GM12865 (cell line): ENCODE results near the gene BHLHA9.
"Not testable (repeated sequence)": the region's sequence is repeated elsewhere in the genome, so short reads cannot be mapped to it uniquely, and the experiment has no call there.

Source experiments
- DNase-seq: peaks from one replicate; pipeline ENCODE4 v3.0.0; 2010; ENCODE audit warnings: low read depth
- H3K4me3 ChIP-seq: 2 replicates; pipeline ENCODE4 v1.5.1; 2011; ENCODE audit warnings: mild to moderate bottlenecking, low read depth, low read length, control low read depth
- TF ChIP-seq, protein P1 (sequence below): IDR thresholded peaks from 2 replicates; pipeline ENCODE4 v1.5.1; 2011; ENCODE audit warnings: low read length, control low read depth, low read depth, inconsistent platforms; ENCODE audit not compliant: insufficient read depth; ENCODE audit errors: missing control alignments

BHLHA9 gene

DNA sequence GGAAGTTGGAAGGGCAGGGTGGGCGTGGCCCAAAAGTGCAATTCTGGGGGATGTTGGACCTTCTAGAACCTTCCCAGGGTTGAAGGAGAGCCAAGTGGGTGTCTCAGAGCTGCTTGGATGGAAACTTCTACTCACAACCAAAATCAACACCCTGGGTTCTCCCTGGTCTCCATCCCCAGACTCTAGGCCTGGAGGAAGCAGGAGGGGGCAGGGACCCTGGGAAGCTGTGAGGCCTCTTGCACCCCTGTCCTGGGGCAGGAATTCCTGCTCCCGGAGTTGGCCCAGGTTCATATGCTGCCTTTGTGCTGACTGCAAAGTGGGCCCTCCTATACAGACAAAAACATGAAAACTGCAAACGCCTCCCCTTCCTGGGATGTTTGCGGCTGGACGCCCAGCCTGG lies 34.3 kb downstream of the BHLHA9 start:
- no peak for DNase-seq
- TF ChIP-seq, protein P1, sequence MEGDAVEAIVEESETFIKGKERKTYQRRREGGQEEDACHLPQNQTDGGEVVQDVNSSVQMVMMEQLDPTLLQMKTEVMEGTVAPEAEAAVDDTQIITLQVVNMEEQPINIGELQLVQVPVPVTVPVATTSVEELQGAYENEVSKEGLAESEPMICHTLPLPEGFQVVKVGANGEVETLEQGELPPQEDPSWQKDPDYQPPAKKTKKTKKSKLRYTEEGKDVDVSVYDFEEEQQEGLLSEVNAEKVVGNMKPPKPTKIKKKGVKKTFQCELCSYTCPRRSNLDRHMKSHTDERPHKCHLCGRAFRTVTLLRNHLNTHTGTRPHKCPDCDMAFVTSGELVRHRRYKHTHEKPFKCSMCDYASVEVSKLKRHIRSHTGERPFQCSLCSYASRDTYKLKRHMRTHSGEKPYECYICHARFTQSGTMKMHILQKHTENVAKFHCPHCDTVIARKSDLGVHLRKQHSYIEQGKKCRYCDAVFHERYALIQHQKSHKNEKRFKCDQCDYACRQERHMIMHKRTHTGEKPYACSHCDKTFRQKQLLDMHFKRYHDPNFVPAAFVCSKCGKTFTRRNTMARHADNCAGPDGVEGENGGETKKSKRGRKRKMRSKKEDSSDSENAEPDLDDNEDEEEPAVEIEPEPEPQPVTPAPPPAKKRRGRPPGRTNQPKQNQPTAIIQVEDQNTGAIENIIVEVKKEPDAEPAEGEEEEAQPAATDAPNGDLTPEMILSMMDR = no peak

DNA sequence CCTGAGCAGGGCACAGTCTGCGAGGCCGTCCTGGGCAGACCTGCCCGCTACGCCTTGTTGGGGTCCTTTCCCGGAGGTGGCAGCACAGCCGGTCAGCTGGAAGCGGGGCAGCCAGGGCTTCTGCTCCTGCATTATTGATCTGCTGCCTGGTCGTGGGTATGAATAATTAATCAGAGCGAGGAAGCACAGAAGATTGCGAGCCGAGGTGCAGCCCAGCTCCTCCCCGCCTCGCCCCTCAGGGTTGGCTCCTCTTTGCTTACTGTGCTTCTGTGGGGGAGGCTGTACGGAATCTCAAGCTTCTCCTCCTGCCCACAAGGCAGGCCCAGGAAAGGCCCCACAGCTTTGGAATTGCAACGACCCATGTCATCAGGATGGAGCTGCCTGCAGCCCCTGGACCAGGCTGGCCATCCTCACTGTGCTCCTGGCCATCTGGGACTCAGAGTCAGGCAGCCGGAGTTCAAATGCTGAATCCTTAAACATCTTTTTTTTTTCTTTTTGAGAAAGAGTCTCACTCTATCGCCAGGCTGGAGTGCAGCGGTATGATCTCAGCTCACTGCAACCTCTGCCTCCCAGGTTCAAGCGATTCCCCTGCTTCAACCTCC lies 34.8 kb downstream of the BHLHA9 start:
- no peak overlapping the region for H3K4me3 ChIP-seq
- TF ChIP-seq, protein P1 = no peak
- DNase-seq = no peak

More for the DNA sequence above, 34.3 kb downstream of the BHLHA9 start:
- no peak overlapping the region for H3K4me3 ChIP-seq

DNA sequence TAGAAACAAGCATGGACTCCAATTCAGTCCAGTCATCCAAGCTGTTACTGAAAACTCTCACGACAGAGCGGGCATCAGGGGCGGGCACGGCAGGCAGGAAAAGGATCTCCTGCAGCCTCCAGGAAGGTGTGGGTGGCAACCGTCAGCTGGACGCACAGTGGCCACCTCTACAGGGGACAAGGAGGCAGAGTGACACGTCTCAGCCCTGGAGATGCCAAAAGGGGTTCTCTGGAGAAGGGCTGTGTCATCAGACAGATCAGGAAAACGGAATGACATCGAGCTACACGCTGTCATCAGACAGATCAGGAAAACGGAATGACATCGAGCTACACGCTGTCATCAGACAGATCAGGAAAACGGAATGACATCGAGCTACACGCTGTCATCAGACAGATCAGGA lies 37.6 kb downstream of the BHLHA9 start:
- not testable (repeated sequence) for DNase-seq, H3K4me3 ChIP-seq

DNA sequence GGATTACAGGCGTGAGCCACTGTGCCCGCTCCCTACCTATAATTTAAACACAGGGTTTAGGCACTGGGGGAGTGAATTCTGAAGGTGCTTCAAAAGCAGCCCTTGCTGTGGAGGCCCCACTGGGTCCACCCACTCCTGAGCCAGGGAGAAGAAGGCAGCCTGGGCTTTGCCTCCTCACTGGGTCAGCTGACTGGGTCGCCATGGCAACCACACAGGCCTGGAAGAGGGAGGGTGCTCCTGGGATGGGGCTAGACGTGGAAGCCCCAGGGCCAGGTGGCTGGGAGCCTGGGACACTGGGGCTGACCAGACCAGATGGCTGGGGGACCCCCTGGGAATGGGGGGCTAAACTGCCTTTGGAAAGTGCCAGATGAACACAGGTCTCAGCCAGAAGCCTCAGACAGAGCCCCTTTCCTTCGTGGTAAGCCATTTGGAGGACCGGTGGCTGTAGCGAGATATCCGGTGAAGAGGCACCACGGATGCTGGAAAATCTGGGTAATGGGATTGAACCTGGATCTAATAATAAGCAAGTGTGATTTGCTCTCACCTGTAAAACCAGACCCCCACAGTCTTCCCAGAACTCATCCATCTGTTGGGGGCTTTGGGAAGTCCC lies 42.1 kb downstream of the BHLHA9 start:
- TF ChIP-seq, protein P1 = no peak
- H3K4me3 ChIP-seq = no peak overlapping the region
- no peak for DNase-seq

DNA sequence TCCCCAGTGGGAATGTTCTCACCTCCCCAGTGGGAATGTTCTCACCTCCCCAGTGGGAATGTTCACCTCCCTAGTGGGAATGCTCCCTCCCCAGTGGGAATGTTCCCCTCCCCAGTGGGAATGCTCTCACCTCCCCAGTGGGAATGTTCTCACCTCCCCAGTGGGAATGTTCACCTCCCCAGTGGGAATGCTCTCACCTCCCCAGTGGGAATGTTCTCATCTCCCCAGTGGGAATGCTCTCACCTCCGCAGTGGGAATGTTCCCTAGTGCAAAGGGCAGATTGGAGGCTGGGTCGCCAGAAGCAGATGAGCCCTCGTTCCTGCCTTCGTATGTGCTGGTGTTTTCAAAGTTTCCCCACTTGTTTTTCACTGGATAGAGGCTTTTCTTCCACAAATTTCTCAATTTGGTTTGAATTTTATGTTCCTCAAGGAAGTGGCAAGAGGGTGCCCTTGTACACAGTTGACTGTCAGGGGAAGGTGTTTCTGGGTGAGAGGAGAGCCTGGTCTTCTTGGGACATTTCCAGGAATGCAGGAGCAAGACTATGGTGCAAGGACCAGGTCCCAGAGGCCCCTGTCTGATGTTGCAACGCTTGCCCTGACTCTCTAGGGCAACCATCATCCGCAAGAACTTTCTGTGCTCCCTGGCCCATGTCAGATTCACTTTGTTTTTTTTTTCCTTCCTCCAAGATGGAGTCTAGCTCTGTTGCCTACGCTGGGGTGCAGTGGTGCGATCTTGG lies 43.2 kb downstream of the BHLHA9 start:
- DNase-seq = no peak
- TF ChIP-seq, protein P1 = no peak

DNA sequence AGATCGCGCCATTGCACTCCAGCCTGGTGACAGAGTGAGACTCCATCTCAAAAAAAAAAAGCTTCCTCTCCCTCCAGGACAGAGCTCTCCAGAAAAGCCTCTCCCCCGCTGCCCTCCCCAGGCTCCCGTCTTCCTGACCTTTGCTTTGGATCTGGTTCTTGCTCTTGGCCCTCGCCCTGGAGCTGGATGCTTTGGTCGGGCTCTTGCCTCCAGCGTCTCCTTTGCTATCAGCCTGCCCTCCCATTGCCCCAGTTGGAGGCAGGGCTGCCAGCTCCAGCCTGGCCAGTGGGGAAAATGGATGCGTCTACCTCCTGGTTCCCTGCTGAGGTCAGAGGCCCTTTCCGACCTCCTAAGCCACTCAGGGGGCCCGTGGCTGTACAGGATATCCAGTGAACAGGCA lies 45.2 kb downstream of the BHLHA9 start:
- TF ChIP-seq, protein P1 = no peak
- DNase-seq = no peak
- no peak overlapping the region for H3K4me3 ChIP-seq

More for the DNA sequence above, 43.2 kb downstream of the BHLHA9 start:
- H3K4me3 ChIP-seq = no peak overlapping the region

DNA sequence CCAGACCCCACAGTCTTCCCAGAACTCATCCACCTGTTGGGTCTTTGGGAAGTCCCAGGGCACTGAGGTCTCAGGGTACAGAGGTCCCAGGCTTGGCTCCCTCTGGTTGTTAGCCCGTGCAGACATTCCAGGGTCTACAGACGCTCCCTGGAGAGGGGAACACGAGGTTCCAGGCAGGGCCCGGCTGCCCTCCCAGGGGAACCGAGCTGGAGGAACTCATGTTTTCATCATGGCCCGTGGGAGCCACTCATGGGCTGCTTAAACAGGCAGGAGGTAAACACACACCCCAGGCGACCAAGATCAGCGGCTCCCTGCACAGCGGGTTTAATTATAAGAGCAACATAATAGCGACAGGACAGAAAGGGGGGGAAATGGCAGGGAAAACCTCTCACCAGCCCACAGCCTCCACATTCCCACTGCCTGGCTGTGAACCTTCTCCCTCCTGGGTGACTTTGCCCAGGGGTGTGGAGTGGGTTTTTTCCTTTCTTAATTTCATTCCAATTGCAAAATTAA lies 45.7 kb downstream of the BHLHA9 start:
- no peak overlapping the region for H3K4me3 ChIP-seq
- TF ChIP-seq, protein P1 = no peak
- DNase-seq = no peak
